PFSK-1 (cell line): ENCODE results near the gene RAB27B.

ENCODE experiments used
- FOXP2 ChIP-seq: optimal IDR thresholded peaks from 2 replicates; pipeline ENCODE3; 2011; ENCODE audit warnings: borderline replicate concordance, control low read depth, inconsistent platforms; ENCODE audit not compliant: insufficient read depth; ENCODE audit errors: extremely low read length, extremely low read depth
- POLR2AphosphoS5 ChIP-seq: IDR thresholded peaks from 2 replicates; pipeline ENCODE4 v1.6.1; 2012; ENCODE audit warnings: low read depth, mild to moderate bottlenecking, control low read depth, low read length, moderate library complexity
- SIN3A ChIP-seq: IDR thresholded peaks from 2 replicates; pipeline ENCODE4 v1.6.1; 2012; ENCODE audit warnings: mild to moderate bottlenecking, low read length, moderate library complexity, borderline replicate concordance; ENCODE audit not compliant: insufficient read depth
- TAF1 ChIP-seq: IDR thresholded peaks from 2 replicates; pipeline ENCODE4 v1.6.1; 2012; ENCODE audit warnings: low read length, control low read depth, borderline replicate concordance; ENCODE audit not compliant: insufficient read depth
- TF ChIP-seq, protein P1 (sequence below), 2 experiments: IDR thresholded peaks; 2 replicates each; pipeline versions ENCODE4 v1.6.1 to v1.8.0; 2011 to 2012; ENCODE audit warnings: low read depth in 2 of 2, low read length in 2 of 2, control low read depth in 1 of 2, inconsistent platforms in 1 of 2, mild to moderate bottlenecking in 1 of 2, moderate library complexity in 1 of 2; ENCODE audit not compliant: insufficient read depth in 1 of 2

RAB27B gene

DNA sequence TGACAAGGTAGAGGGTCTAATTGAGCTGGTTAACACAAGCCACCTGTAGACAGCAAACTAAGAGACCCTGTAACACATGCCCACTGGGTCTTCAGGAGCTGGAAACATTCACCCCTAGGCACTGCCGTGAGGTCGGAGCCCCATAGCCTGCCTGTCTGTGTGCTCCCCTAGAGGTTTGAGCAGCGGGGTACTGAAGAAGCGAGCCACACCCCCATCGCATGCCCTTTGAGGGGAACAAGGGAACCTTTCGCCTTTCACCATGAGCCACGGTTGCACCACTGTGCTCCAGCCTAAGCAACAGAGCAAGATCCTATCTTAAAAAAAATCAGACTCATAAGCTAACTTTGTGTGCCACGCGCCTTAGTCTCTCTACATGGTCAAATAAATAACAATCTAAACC lies 36.2 kb upstream of the RAB27B start:
- TF ChIP-seq TAF1 (no peak), POLR2AphosphoS5 (no peak), FOXP2 (no peak), SIN3A (no peak)
- TF ChIP-seq, protein P1, sequence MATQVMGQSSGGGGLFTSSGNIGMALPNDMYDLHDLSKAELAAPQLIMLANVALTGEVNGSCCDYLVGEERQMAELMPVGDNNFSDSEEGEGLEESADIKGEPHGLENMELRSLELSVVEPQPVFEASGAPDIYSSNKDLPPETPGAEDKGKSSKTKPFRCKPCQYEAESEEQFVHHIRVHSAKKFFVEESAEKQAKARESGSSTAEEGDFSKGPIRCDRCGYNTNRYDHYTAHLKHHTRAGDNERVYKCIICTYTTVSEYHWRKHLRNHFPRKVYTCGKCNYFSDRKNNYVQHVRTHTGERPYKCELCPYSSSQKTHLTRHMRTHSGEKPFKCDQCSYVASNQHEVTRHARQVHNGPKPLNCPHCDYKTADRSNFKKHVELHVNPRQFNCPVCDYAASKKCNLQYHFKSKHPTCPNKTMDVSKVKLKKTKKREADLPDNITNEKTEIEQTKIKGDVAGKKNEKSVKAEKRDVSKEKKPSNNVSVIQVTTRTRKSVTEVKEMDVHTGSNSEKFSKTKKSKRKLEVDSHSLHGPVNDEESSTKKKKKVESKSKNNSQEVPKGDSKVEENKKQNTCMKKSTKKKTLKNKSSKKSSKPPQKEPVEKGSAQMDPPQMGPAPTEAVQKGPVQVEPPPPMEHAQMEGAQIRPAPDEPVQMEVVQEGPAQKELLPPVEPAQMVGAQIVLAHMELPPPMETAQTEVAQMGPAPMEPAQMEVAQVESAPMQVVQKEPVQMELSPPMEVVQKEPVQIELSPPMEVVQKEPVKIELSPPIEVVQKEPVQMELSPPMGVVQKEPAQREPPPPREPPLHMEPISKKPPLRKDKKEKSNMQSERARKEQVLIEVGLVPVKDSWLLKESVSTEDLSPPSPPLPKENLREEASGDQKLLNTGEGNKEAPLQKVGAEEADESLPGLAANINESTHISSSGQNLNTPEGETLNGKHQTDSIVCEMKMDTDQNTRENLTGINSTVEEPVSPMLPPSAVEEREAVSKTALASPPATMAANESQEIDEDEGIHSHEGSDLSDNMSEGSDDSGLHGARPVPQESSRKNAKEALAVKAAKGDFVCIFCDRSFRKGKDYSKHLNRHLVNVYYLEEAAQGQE (IDR thresholded peaks at IDR 0.05; ENCODE audit: insufficient read depth in 1 of 2, low read depth in 2 of 2, low read length in 2 of 2) = no peak

DNA sequence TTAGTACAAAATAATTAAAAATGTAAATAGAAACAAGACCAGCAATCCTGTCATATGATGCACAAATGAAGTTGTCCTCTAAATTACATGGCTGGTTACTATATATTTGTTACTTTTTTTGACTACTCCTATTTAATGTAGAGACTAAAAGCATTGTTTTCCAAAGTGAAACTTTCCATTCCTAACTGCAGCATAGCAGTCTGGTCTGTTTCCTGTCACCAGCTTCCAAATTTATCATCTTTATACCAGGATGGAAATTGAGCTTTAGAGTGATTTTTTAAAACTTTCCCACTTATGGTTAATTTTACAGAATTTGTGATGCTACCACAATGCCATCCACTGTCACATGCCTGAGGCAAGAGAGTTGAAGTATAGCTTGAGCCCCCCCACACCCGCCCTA lies 33.5 kb upstream of the RAB27B start:
- no peak for TF ChIP-seq TAF1
- TF ChIP-seq POLR2AphosphoS5 = no peak
- no peak for TF ChIP-seq FOXP2
- TF ChIP-seq, protein P1 (IDR thresholded peaks at IDR 0.05; ENCODE audit: insufficient read depth in 1 of 2, low read depth in 2 of 2, low read length in 2 of 2) = no peak
- no peak for TF ChIP-seq SIN3A

DNA sequence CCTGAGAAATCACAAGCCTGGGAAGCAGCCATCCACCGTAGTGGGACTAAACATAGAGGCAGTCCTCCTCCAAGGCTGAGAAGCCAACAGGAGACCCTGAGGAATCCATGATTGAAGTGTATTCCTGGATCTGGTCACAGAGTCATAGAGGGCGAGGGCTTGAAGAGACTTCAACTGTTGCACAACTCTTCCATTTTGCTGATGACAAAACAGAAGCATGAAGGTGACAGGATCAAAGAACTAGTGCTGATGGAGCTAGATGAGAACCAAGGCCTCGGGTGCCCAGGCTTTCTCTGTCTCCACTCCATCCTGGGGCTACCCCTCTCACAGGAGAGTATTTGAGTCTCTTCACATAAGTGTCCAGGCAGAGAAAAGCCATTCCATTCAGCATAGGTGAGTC lies 30.1 kb upstream of the RAB27B start:
- TF ChIP-seq FOXP2 (no peak), TAF1 (no peak), SIN3A (no peak), POLR2AphosphoS5 (no peak)
- TF ChIP-seq, protein P1 (IDR thresholded peaks at IDR 0.05; ENCODE audit: insufficient read depth in 1 of 2, low read depth in 2 of 2, low read length in 2 of 2) = no peak

DNA sequence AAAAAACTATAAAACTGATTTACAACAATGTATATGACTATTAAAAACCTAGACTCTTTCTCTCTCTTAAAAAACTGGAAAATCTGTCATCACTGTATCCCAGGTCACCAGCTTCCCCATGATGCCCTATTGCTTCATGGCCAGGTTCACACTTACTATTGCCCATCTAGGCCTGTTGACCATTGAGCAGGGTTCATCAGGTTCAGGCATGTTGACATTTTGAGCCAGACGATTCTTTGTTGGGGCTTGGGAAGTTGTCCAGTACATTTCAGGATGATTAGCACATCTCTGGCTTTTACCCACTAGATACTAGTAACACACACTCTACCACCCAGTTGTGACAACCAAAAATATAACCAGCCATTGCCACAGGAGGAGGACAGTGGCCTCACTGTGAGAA lies 26.9 kb upstream of the RAB27B start:
- TF ChIP-seq POLR2AphosphoS5 (no peak), FOXP2 (no peak), SIN3A (no peak), TAF1 (no peak)
- TF ChIP-seq, protein P1 (IDR thresholded peaks at IDR 0.05; ENCODE audit: insufficient read depth in 1 of 2, low read depth in 2 of 2, low read length in 2 of 2) = no peak

DNA sequence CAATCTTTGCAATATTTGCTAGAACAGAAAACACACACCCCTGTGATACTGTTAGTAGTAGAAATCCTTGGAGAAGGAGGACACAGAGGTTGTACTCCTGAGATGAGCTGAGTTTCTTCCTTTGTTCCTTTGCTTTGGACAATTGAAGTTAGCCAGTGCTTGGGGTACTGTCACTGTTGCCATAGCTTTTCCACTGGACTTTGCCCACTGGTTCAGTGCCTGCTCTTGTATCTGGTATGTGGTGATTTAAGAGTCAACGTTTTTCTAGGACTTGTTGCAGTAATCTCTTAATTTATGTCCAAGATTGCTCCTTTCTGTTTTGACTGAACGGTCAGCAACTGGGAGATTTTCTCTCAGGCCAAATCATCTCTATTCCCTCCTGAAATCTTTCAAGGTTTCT lies 26.1 kb upstream of the RAB27B start:
- TF ChIP-seq, protein P1 (IDR thresholded peaks at IDR 0.05; ENCODE audit: insufficient read depth in 1 of 2, low read depth in 2 of 2, low read length in 2 of 2) = no peak
- no peak for TF ChIP-seq FOXP2
- TF ChIP-seq TAF1 = no peak
- no peak for TF ChIP-seq SIN3A
- no peak for TF ChIP-seq POLR2AphosphoS5
